ENCODE measurements around the gene RGS14.

DNA sequence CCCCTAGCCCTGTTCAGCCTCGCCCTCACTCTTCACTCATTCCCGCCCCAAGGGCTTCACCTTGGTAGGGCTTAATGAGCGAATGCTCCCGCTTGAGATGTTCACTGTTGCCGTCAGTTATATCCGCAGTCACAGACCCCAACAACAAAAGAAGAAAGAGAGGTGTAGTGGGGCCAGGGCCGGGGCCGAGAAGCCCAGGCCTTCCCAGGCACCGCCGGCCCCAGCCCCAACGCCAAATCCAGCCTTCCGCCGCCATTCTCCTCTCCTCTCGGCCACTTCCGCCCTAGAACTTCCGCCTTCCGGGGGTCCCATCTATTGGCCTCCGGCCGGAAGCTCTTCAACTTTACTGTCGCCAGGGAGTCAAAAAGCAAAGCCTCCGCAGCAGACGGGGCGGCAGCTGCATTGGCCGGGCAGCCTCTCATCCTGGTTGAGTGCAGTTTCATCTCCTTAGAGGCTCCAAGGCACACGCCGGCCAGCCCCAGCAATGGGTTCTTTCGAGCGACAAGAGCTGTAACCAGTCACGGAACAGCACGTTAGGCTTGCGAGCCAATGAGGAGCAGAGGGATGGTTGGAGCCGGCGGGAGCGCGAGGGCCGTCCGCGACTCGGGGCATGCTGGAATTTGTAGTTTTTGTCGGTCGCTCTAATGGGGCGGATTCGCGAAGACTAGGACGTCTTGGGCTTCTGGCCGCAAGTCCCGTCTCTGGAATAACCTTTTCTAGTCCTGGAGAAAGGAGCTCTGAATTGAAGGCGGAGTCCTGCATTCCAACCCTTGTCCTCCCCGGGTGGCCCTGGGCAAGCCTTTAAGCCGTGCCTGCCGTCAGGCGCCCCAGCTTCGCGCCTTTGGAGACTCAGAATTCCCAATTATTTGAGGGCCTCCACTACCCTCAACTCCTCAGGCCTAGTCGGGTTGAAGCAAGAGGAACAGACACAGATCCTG is 6.1 kb upstream of the RGS14 start, which contains the start of gene LMAN2:
- TF ChIP-seq, protein P1, sequence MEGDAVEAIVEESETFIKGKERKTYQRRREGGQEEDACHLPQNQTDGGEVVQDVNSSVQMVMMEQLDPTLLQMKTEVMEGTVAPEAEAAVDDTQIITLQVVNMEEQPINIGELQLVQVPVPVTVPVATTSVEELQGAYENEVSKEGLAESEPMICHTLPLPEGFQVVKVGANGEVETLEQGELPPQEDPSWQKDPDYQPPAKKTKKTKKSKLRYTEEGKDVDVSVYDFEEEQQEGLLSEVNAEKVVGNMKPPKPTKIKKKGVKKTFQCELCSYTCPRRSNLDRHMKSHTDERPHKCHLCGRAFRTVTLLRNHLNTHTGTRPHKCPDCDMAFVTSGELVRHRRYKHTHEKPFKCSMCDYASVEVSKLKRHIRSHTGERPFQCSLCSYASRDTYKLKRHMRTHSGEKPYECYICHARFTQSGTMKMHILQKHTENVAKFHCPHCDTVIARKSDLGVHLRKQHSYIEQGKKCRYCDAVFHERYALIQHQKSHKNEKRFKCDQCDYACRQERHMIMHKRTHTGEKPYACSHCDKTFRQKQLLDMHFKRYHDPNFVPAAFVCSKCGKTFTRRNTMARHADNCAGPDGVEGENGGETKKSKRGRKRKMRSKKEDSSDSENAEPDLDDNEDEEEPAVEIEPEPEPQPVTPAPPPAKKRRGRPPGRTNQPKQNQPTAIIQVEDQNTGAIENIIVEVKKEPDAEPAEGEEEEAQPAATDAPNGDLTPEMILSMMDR (IDR thresholded peaks at IDR 0.05): no peak
- TF ChIP-seq POLR2A (IDR thresholded peaks at IDR 0.05) (peak; percentile 47), EP300 (IDR thresholded peaks at IDR 0.05) (no peak)
